ENCODE measurements around the gene TMC5.
"Not testable (repeated sequence)": the region's sequence is repeated elsewhere in the genome, so short reads cannot be mapped to it uniquely, and the experiment has no call there.

The TMC5 gene

DNA sequence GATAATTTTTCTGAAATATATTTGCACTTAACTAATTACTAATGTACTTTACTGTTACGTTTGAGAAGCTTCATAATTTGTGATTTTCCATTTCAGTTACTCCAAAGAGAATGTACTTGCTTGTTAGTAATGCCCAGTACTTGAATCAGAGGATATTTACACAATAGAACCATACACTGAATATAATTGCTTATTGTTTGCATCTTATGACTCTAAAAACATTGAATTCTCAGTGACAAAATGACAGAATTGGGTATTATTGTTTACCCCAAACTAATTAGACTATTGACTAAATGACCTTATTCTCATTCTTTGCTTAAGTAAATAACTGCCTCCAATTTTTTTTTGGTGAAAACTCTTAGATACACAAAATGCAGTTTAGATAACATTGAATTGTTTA is 114.9 kb downstream of the TMC5 start:
- DNase-seq, result no peak
- TF ChIP-seq EZH2phosphoT487 (IDR thresholded peaks at IDR 0.05; ENCODE audit: low read length) (no peak), EZH2 (optimal IDR thresholded peaks at IDR 0.05; ENCODE audit: low read depth, low read length) (no peak)
- TF ChIP-seq, protein P1, sequence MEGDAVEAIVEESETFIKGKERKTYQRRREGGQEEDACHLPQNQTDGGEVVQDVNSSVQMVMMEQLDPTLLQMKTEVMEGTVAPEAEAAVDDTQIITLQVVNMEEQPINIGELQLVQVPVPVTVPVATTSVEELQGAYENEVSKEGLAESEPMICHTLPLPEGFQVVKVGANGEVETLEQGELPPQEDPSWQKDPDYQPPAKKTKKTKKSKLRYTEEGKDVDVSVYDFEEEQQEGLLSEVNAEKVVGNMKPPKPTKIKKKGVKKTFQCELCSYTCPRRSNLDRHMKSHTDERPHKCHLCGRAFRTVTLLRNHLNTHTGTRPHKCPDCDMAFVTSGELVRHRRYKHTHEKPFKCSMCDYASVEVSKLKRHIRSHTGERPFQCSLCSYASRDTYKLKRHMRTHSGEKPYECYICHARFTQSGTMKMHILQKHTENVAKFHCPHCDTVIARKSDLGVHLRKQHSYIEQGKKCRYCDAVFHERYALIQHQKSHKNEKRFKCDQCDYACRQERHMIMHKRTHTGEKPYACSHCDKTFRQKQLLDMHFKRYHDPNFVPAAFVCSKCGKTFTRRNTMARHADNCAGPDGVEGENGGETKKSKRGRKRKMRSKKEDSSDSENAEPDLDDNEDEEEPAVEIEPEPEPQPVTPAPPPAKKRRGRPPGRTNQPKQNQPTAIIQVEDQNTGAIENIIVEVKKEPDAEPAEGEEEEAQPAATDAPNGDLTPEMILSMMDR (IDR thresholded peaks at IDR 0.05; ENCODE audit: low read length), result no peak
- Histone ChIP-seq H3F3A (ENCODE audit: insufficient read depth, low read length) (no peaks in the 10 kb centered on the region), H3K27ac (ENCODE audit: low read length) (no peak overlapping the region), H3K27me3 (replicated peaks; ENCODE audit: insufficient read depth, low read length) (no peaks in the 10 kb centered on the region), H3K36me3 (replicated peaks; ENCODE audit: insufficient read depth, low read length) (peaks cover 2% of the 10 kb centered on the region; the same call in 1 of the 2 replicates), H3K4me3 (ENCODE audit: low read length) (no peak overlapping the region), H2AFZ (ENCODE audit: low read length) (no peak overlapping the region), H3K9me2 (replicated peaks; ENCODE audit: insufficient read depth, low read length) (no peaks in the 10 kb centered on the region), H4K20me1 (ENCODE audit: insufficient read depth, low read length) (no peaks in the 10 kb centered on the region), H3K4me1 (ENCODE audit: low read length) (no peaks in the 10 kb centered on the region), H3K4me2 (ENCODE audit: low read depth, low read length) (no peak overlapping the region), H3K9ac (ENCODE audit: low read length) (no peak overlapping the region), H3K79me2 (ENCODE audit: low read length) (0 out of 2 replicates have a peak, but pooled peaks cover 4% of the 10 kb centered on the region), H3K9me3 (replicated peaks; ENCODE audit: insufficient read depth, low read length) (no peaks in the 10 kb centered on the region)

DNA sequence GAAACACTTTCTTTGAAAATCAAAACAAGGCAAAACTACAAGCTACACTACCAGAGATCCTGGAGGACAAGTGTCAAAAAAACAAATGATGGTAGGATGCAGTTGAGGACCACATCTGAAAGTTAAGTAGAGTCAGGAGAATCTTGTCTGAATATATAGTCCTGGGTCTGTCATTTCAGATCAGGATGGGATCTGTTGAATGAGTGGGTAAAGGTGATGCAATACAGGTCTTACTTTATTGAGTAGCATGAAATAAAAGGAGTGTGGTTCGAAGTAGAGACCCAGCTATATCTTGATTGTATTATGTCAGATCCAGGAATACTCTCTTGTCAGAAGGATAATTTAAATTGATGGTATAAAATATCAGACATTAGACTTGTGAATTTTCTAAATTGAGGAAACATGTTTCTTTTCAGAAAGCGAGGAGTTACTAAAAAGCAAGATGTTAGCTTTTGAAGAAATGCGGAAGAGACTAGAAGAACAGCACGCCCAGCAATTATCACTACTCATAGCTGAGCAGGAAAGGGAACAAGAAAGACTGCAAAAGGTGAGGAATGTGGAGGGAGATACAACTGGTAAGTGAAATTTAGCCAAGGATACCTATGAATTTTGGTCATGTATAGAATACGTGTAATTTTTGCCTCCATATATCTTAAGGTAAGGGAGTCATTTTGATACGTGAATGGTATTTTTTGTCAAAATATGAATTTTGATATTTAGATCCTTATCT is 122.7 kb downstream of the TMC5 start:
- DNase-seq, result no peak
- Histone ChIP-seq H3K4me2 (ENCODE audit: low read depth, low read length) (no peak overlapping the region), H3K27ac (ENCODE audit: low read length) (no peak overlapping the region), H2AFZ (ENCODE audit: low read length) (no peak overlapping the region), H3K36me3 (replicated peaks; ENCODE audit: insufficient read depth, low read length) (peaks cover 5% of the 10 kb centered on the region; the same call in 1 of the 2 replicates), H3K9me2 (replicated peaks; ENCODE audit: insufficient read depth, low read length) (no peaks in the 10 kb centered on the region), H3K79me2 (ENCODE audit: low read length) (no peaks in the 10 kb centered on the region), H3F3A (ENCODE audit: insufficient read depth, low read length) (no peaks in the 10 kb centered on the region), H3K9ac (ENCODE audit: low read length) (no peak overlapping the region), H3K4me1 (ENCODE audit: low read length) (no peaks in the 10 kb centered on the region), H4K20me1 (ENCODE audit: insufficient read depth, low read length) (no peaks in the 10 kb centered on the region), H3K4me3 (ENCODE audit: low read length) (no peak overlapping the region), H3K27me3 (replicated peaks; ENCODE audit: insufficient read depth, low read length) (no peaks in the 10 kb centered on the region), H3K9me3 (replicated peaks; ENCODE audit: insufficient read depth, low read length) (no peaks in the 10 kb centered on the region)
- no peak for TF ChIP-seq EZH2phosphoT487 (IDR thresholded peaks at IDR 0.05; ENCODE audit: low read length)
- TF ChIP-seq, protein P1 (IDR thresholded peaks at IDR 0.05; ENCODE audit: low read length), result no peak
- TF ChIP-seq EZH2 (optimal IDR thresholded peaks at IDR 0.05; ENCODE audit: low read depth, low read length), result no peak

DNA sequence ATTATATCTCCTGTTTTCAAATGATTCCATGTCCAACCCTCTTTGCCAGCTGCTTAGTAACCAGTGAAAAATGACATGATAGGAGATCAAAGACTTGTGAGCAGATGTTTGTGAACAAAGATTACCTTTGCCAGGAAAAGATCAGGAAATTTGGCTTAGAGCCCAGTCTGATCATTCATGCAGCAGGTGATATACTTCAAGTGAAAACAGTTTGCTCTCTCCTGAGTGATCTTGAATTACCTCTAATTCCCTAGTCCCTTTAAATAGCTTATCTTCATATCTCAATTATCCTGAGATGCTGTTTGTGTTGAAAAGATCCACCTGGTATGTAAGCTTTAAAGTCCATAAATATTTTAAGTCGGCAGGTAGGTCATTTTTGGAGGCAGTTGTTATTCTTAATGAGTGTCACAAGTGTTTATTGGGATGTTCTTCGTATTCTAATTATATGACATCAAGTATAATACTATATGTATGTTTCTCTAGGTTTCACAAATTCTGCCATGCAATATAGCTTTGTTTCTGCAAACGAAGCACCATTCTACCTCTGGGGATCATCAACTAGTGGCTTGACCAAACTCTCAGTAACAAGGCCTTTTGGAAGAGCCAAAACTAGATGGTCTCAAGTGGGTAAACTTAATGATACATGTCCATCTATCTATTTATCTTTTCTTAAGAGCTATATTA is 124.6 kb downstream of the TMC5 start:
- Histone ChIP-seq H3K27me3 (replicated peaks; ENCODE audit: insufficient read depth, low read length) (no peaks in the 10 kb centered on the region), H3K79me2 (ENCODE audit: low read length) (no peaks in the 10 kb centered on the region), H3K36me3 (replicated peaks; ENCODE audit: insufficient read depth, low read length) (peaks cover 5% of the 10 kb centered on the region; the same call in 1 of the 2 replicates), H4K20me1 (ENCODE audit: insufficient read depth, low read length) (no peaks in the 10 kb centered on the region), H3K4me3 (ENCODE audit: low read length) (no peak overlapping the region), H3K9me2 (replicated peaks; ENCODE audit: insufficient read depth, low read length) (no peaks in the 10 kb centered on the region), H3F3A (ENCODE audit: insufficient read depth, low read length) (no peaks in the 10 kb centered on the region), H3K4me1 (ENCODE audit: low read length) (no peaks in the 10 kb centered on the region), H3K27ac (ENCODE audit: low read length) (no peak overlapping the region), H3K4me2 (ENCODE audit: low read depth, low read length) (no peak overlapping the region), H3K9ac (ENCODE audit: low read length) (no peak overlapping the region), H2AFZ (ENCODE audit: low read length) (no peak overlapping the region), H3K9me3 (replicated peaks; ENCODE audit: insufficient read depth, low read length) (no peaks in the 10 kb centered on the region)
- TF ChIP-seq EZH2 (optimal IDR thresholded peaks at IDR 0.05; ENCODE audit: low read depth, low read length), result no peak
- no peak for TF ChIP-seq EZH2phosphoT487 (IDR thresholded peaks at IDR 0.05; ENCODE audit: low read length)
- TF ChIP-seq, protein P1 (IDR thresholded peaks at IDR 0.05; ENCODE audit: low read length), result no peak
- no peak for DNase-seq

DNA sequence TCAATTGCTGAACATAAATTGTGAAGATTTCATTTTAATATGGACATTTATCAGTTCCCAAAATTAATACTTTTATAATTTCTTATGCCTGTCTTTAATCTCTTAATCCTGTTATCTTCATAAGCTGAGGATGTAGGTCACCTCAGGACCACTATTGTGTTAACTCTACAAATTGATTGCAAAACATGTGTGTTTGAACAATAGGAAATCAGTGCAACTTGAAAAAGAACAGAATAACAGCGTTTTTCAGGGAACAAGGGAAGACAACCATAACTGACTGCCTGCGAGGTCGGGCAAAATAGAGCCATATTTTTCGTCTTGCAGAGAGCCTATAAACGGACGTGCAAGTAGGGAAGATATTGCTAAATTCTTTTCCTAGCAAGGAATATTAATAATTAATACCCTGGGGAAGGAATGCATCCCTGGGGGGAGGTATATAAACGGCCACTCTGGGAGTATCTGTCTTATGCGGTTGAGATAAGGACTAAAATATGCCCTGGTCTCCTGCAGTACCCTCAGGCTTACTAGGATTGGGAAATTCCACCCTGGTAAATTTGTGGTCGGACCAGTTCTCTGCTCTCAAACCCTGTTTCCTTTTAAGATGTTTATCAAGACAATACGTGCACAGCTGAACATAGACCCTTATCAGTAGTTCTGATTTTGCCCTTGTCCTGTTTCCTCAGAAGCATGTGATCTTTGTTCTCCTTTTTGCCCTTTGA is 125.8 kb downstream of the TMC5 start:
- not testable (repeated sequence) for H3K27ac ChIP-seq (ENCODE audit: low read length); DNase-seq; H3K9ac ChIP-seq (ENCODE audit: low read length); H3K4me3 ChIP-seq (ENCODE audit: low read length); H3K36me3 ChIP-seq (replicated peaks; ENCODE audit: insufficient read depth, low read length); H3K9me3 ChIP-seq (replicated peaks; ENCODE audit: insufficient read depth, low read length); H3K4me1 ChIP-seq (ENCODE audit: low read length); H3K9me2 ChIP-seq (replicated peaks; ENCODE audit: insufficient read depth, low read length); H3F3A ChIP-seq (ENCODE audit: insufficient read depth, low read length); H3K79me2 ChIP-seq (ENCODE audit: low read length); H3K4me2 ChIP-seq (ENCODE audit: low read depth, low read length); H2AFZ ChIP-seq (ENCODE audit: low read length); H3K27me3 ChIP-seq (replicated peaks; ENCODE audit: insufficient read depth, low read length); H4K20me1 ChIP-seq (ENCODE audit: insufficient read depth, low read length)
